Vagina (tissue), 2 donors: ENCODE results near the gene FAM53B. TPM values are rescaled to one million over a fixed set of nuclear protein-coding genes. Genes with fewer than 3 reads are reported as not detected.

ENCODE experiments used
- DNase-seq, 2 donors: peaks; one replicate each; pipeline ENCODE4 v3.0.0-alpha.2; 2017; ENCODE audit errors: extremely low spot score in 2 of 2
- H3K27ac ChIP-seq: fragments of 200-600 bp; sonication (generic); one replicate; pipeline ENCODE4 v1.5.1; 2019
- H3K27me3 ChIP-seq: fragments of 200-600 bp; sonication (generic); one replicate; pipeline ENCODE4 v1.5.1; 2019
- H3K36me3 ChIP-seq, 2 donors: fragments of 200-600 bp; sonication (generic); one replicate each; pipeline ENCODE4 v1.5.1; 2017 to 2019
- H3K4me1 ChIP-seq: fragments of 200-600 bp; sonication (generic); one replicate; pipeline ENCODE4 v1.5.1; 2019
- H3K4me3 ChIP-seq, 2 donors: fragments of 200-600 bp; sonication (generic); 1 replicate in 1 of 2; 2 replicates in 1 of 2; pipeline ENCODE4 v1.5.1; 2016 to 2019
- H3K9me3 ChIP-seq: fragments of 200-600 bp; sonication (generic); one replicate; pipeline ENCODE4 v1.5.1; 2019
- POLR2A ChIP-seq, 2 donors: fragments of 450-650 bp; IDR thresholded peaks; one replicate each; pipeline ENCODE4 v1.6.1; 2017; ENCODE audit warnings: antibody characterized with exemption in 2 of 2, mild to moderate bottlenecking in 2 of 2, moderate library complexity in 2 of 2
- POLR2AphosphoS5 ChIP-seq, 2 donors: sonication (generic); formaldehyde crosslinking; IDR thresholded peaks; one replicate each; pipeline ENCODE4 v1.9.0; 2017; ENCODE audit warnings: antibody characterized with exemption in 2 of 2, mild to moderate bottlenecking in 2 of 2, low read depth in 1 of 2; ENCODE audit not compliant: insufficient read depth in 1 of 2
- intact Hi-C: fragments of 100-400 bp; cut with DNase I; formaldehyde crosslinking; loops from one replicate; pipeline ENCODE4 v1.15.1; 2023
- total RNA-seq: library from RNA; depleted of rRNA; stranded (reverse); fragments of >200 nt; gene quantifications from one replicate; pipeline ENCODE4 v1.2.3, GENCODE V29; 2016
- TF ChIP-seq, protein P1 (sequence below), 3 experiments: fragments of 450-650 bp in 2 of 3; fragments of 200-600 bp in 1 of 3; sonication (generic) in 1 of 3; IDR thresholded peaks; one replicate each; pipeline ENCODE4 v1.5.1; 2017 to 2019; ENCODE audit warnings: antibody characterized with exemption in 3 of 3, mild to moderate bottlenecking in 2 of 3, moderate library complexity in 2 of 3

Gene FAM53B
- total RNA-seq, 1 donor from 2014 or later = 35.1 TPM

DNA sequence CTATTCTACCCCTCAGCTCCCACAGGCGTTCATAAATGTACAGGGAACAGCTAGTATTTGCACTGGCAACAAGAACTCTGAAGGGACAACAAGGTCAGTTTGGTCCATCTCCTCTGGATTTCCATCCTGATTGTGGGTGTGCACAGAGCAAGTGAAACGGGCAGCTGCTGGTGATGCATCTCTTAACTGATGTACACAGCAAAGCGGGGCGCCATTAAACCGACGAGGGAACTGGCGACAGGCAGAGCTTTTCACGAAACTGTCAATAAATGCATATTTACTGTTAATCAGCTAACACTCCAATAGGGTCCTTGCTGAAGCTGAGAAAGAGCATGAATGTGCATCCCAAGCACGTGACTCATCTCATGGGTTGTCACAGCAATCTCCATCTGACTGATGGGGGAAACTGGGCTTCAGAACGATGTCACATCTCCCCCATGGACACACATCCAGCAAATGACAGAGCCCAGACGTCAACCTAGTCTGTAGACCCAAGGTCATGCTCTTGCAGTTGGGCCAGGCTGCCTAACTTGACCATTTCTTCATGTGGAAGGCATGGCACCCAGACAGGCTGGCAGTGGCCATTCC lies 54.2 kb downstream of the FAM53B start:
- Histone ChIP-seq H3K4me1 (peaks cover 42% of the 10 kb centered on the region), H3K27ac (no peak overlapping the region)
- intact Hi-C loops = no loop called here

DNA sequence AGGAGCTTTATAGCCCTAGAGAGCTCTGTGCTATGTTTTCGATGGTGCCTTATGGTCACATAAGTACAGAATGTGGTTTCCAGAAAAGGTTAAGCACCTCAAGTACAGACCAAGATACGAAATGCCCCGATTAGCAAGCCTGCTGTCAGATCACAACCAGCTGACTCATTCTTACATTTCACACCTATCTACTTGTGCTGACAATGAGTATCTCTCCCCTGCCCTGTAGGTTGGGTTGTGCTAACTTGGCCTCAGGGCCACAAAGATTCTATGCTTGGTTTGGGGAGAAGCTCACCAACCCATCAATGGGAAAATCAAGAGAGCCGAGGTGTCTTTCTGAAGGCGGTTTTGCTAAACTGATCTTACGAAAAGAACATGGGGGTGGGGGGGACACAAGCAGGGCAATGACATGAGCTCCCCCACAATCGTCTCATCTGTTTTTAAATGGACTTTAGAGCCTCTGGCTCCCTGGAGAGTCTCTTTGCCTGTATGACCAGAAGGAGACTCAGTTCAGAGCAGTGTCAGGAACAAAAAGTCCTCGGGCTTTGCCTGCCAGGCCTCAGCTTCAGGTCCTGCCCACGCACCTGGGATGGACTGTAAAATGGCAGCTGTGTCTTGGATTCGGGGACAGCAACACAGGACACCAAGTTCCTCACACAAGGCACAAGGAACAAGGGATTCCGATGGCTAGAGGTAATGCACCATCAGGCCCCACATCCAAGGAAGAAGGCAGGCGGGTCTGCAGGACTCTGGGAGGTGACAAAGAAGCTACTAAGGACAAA lies 55.1 kb downstream of the FAM53B start:
- H3K27ac ChIP-seq = no peak overlapping the region
- H3K36me3 ChIP-seq = no peaks in the 10 kb centered on the region
- H3K4me1 ChIP-seq = peaks cover 47% of the 10 kb centered on the region
- no peaks in the 10 kb centered on the region for H3K27me3 ChIP-seq
- intact Hi-C loops = no loop called here
- no peaks in the 10 kb centered on the region for H3K9me3 ChIP-seq
- H3K4me3 ChIP-seq = no peak overlapping the region
- DNase-seq = no peak
- no peak for TF ChIP-seq POLR2AphosphoS5 (IDR thresholded peaks at IDR 0.05; ENCODE audit: insufficient read depth in 1 of 2, low read depth in 1 of 2)
- no peak for TF ChIP-seq POLR2A (IDR thresholded peaks at IDR 0.05)
- TF ChIP-seq, protein P1, sequence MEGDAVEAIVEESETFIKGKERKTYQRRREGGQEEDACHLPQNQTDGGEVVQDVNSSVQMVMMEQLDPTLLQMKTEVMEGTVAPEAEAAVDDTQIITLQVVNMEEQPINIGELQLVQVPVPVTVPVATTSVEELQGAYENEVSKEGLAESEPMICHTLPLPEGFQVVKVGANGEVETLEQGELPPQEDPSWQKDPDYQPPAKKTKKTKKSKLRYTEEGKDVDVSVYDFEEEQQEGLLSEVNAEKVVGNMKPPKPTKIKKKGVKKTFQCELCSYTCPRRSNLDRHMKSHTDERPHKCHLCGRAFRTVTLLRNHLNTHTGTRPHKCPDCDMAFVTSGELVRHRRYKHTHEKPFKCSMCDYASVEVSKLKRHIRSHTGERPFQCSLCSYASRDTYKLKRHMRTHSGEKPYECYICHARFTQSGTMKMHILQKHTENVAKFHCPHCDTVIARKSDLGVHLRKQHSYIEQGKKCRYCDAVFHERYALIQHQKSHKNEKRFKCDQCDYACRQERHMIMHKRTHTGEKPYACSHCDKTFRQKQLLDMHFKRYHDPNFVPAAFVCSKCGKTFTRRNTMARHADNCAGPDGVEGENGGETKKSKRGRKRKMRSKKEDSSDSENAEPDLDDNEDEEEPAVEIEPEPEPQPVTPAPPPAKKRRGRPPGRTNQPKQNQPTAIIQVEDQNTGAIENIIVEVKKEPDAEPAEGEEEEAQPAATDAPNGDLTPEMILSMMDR (IDR thresholded peaks at IDR 0.05) = no peak

More for the DNA sequence above, 54.2 kb downstream of the FAM53B start:
- H3K36me3 ChIP-seq = no peaks in the 10 kb centered on the region
- TF ChIP-seq POLR2AphosphoS5 (IDR thresholded peaks at IDR 0.05; ENCODE audit: insufficient read depth in 1 of 2, low read depth in 1 of 2) (no peak), POLR2A (IDR thresholded peaks at IDR 0.05) (no peak)
- TF ChIP-seq, protein P1 (IDR thresholded peaks at IDR 0.05) = no peak
- no peak for DNase-seq
- H3K9me3 ChIP-seq = no peaks in the 10 kb centered on the region
- no peak overlapping the region for H3K4me3 ChIP-seq
- H3K27me3 ChIP-seq = no peaks in the 10 kb centered on the region

DNA sequence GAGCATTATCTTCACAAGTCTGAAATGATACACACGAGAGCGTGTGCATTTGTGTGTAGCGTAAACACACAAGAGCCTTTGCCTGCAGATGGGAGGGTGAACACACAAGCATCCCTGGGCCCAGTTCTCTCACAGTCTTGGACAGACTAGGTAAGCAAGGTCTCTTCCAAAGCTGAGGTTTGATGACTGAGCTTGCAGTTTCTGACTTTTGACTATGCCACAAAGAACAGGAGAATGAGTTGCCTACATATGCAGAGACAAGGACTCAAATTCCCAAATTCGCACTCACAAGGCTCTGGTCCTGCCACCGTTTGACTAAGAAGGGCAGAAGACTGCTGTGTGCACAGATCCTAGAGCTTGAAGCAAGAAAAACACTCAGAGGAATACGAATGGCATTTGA lies 55.8 kb downstream of the FAM53B start:
- Histone ChIP-seq H3K4me1 (peaks cover 54% of the 10 kb centered on the region), H3K9me3 (no peaks in the 10 kb centered on the region), H3K4me3 (no peak overlapping the region), H3K27me3 (no peaks in the 10 kb centered on the region), H3K27ac (no peak overlapping the region), H3K36me3 (no peaks in the 10 kb centered on the region)
- DNase-seq = no peak
- intact Hi-C loops = no loop called here
- TF ChIP-seq POLR2AphosphoS5 (IDR thresholded peaks at IDR 0.05; ENCODE audit: insufficient read depth in 1 of 2, low read depth in 1 of 2) (no peak), POLR2A (IDR thresholded peaks at IDR 0.05) (no peak)
- TF ChIP-seq, protein P1 (IDR thresholded peaks at IDR 0.05) = no peak

DNA sequence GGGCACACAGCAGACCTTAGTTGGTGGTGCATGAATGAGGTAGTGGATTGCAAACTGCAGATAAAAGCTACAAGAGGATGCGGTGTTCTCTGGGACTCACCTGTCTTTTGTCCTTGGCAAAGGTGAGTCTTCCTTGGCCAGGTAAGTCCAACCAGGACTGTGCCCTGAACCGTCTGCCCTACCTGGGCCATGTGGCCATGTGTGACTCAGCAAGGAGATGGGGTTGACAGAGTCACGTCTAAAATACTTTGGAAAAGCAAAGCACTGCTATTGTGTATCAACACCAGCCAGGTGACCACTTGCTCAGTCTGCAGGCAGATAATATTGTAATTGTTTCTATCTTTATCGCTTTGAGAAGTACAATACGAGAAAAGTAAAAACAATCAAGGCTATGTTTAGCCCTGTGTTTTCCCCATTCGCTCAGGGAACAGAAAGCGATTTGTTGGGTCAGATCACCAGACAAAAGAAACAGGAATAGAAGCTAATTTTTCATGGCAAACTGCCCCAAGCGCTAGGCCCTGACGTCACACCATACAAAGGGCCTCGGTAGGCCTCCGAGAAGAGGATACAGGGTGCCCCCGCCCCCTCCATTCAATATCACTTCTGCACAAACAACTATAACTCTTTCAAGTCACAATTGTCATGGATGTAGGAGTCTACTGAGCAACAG lies 57.3 kb downstream of the FAM53B start:
- no peaks in the 10 kb centered on the region for H3K27me3 ChIP-seq
- H3K27ac ChIP-seq = peak overlapping the region; percentile 48
- TF ChIP-seq POLR2A (IDR thresholded peaks at IDR 0.05) = no peak
- peaks cover 0 to 3% of the 10 kb centered on the region in 2 donors for H3K36me3 ChIP-seq
- DNase-seq = no peak
- H3K4me3 ChIP-seq = no peak overlapping the region
- peaks cover 61% of the 10 kb centered on the region for H3K4me1 ChIP-seq
- no peaks in the 10 kb centered on the region for H3K9me3 ChIP-seq
- intact Hi-C loops = no loop called here

DNA sequence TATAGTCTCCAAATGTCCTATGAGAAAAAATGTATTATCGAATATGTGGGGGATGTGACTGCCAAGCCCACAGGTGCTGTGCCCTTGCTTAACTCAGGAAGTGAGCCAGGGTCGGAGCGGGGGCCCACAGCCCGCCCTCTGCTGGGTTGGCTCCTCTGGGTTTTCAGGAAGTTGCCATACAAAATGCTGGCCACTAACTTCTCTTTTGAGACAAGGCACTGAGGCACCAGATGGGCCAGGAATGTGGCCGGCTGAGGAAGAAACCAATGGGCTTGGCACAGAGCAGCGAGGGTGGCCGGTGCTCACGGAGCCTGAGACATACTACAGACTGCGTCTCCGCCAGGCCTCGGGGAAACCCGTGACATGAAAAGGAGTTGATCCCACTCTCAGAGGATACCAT lies 58.9 kb downstream of the FAM53B start:
- Histone ChIP-seq H3K4me1 (peaks cover 69% of the 10 kb centered on the region), H3K9me3 (no peaks in the 10 kb centered on the region), H3K4me3 (no peak overlapping the region), H3K36me3 (peaks cover 0 to 19% of the 10 kb centered on the region in 2 donors), H3K27me3 (no peaks in the 10 kb centered on the region), H3K27ac (peak overlapping the region; percentile 48)
- TF ChIP-seq, protein P1 (IDR thresholded peaks at IDR 0.05) = no peak
- TF ChIP-seq POLR2A (IDR thresholded peaks at IDR 0.05) = no peak
- peak in 1 of 2 donors; percentile 37 for TF ChIP-seq POLR2AphosphoS5 (IDR thresholded peaks at IDR 0.05; ENCODE audit: insufficient read depth in 1 of 2, low read depth in 1 of 2)
- no peak for DNase-seq
- intact Hi-C loops = no loop called here
